GM21381 (cell line): Measurements from ENCODE around the gene NPTN.
"Not testable (repeated sequence)": the region's sequence is repeated elsewhere in the genome, so short reads cannot be mapped to it uniquely, and the experiment has no call there.

Experiments
- ATAC-seq: cut with Tn5 transposase; IDR thresholded peaks from one replicate; pipeline ENCODE4 v1.9.1; 2021; ENCODE audit warnings: mild to moderate bottlenecking, moderate library complexity; ENCODE audit not compliant: unreplicated experiment

Gene NPTN

GRCh38 chr15:73601451-73602445, 31.4 kb downstream of the NPTN start:
- ATAC-seq, result no peak

GRCh38 chr15:73600413-73601335, 32.5 kb downstream of the NPTN start:
- no peak for ATAC-seq

GRCh38 chr15:73599934-73600333, 33.3 kb downstream of the NPTN start:
- ATAC-seq, result no peak

- no peak for ATAC-seq
Observed at GRCh38 chr15:73598530-73599160, 34.5 kb downstream of the NPTN start.

- ATAC-seq, result no peak
Observed at GRCh38 chr15:73597036-73597638, 36.1 kb downstream of the NPTN start.

GRCh38 chr15:73596174-73596573, 37.0 kb downstream of the NPTN start:
- ATAC-seq, result no peak

- no peak for ATAC-seq
Observed at GRCh38 chr15:73594109-73594508, 39.1 kb downstream of the NPTN start.

- ATAC-seq, result no peak
Observed at GRCh38 chr15:73593304-73594074, 39.7 kb downstream of the NPTN start.

GRCh38 chr15:73590263-73590662, 42.9 kb downstream of the NPTN start:
- ATAC-seq, result no peak

- ATAC-seq, result no peak
Observed at GRCh38 chr15:73589766-73590165, 43.4 kb downstream of the NPTN start.

GRCh38 chr15:73585871-73586654, 47.1 kb downstream of the NPTN start:
- ATAC-seq, result no peak

GRCh38 chr15:73584699-73585420, 48.3 kb downstream of the NPTN start:
- ATAC-seq, result no peak

GRCh38 chr15:73583544-73583943, 49.6 kb downstream of the NPTN start:
- ATAC-seq, result no peak

GRCh38 chr15:73582851-73583379, 50.3 kb downstream of the NPTN start:
- ATAC-seq, result no peak

GRCh38 chr15:73578026-73578425, 55.2 kb downstream of the NPTN start:
- no peak for ATAC-seq

- ATAC-seq, result not testable (repeated sequence)
Observed at GRCh38 chr15:73577593-73577992, 55.6 kb downstream of the NPTN start.

- ATAC-seq, result no peak
Observed at GRCh38 chr15:73575636-73576247, 57.4 kb downstream of the NPTN start.

GRCh38 chr15:73573572-73573971, 59.6 kb downstream of the NPTN start:
- no peak for ATAC-seq
